Occipital lobe (tissue), 3 donors: ENCODE data around the gene OR2A12. TPM values are rescaled to one million over a fixed set of nuclear protein-coding genes. Genes with fewer than 3 reads are reported as not detected.
"Not testable (repeated sequence)": the region's sequence is repeated elsewhere in the genome, so short reads cannot be mapped to it uniquely, and the experiment has no call there.

Source experiments
- DNase-seq: peaks from one replicate; lab custom pipeline; 2025; lab: John Stamatoyannopoulos, UW
- small RNA-seq: library from RNA; depleted of rRNA; stranded (forward); fragments of <200 nt; gene quantifications from one replicate; pipeline ENCODE3, GENCODE V24; 2014
- total RNA-seq: library from RNA; depleted of rRNA; stranded (reverse); fragments of >200 nt; gene quantifications from one replicate; pipeline ENCODE4 v1.2.3, GENCODE V29; 2014

OR2A12 gene
- total RNA-seq, 1 donor from 2014 or later = not detected

DNA sequence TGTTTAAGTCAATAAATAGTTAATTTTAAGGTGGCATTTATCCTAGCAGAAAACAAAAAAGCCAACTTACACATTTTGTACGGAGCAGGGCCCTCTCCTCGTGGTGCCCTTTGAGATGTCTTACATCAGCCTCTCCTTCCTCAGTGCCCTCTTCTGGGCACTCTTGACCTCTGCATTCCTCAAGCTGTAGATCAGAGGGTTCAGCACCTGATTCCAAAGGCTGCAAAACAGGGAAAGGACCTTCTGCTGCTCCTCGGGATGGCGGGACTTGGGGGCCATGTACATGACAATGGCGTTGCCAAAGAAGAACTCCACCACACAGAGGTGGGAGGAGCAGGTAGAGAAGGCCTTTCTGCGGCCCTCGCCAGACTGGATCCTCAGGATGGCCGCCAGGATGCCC is 32.3 kb downstream of the OR2A12 start:
- DNase-seq = no peak

DNA sequence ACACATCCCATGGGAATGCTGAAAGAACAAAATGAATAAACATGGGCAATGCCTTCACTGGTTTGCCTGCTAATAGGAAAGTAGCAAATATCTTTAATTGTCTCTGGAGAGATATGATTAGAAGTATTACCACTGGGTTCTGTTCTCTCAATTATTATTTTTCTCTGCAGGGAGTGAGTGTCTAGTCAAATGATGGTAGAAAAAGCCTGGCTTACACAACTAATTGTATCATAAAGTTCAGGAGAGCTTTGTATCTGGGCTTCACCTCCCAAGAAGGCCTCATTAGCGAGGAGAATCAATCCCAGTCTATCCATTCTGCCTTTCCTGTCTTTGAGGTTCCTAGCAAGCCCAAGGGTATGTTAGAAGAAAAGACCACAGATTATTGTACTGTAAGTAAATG is 36.8 kb downstream of the OR2A12 start, which contains the start of gene OR2A14:
Gene OR2A14 (plus strand): TSS at position 301 of the 400 bp plus-strand sequence. CDS start 5,937 bp downstream, outside the sequence.
- DNase-seq = no peak

DNA sequence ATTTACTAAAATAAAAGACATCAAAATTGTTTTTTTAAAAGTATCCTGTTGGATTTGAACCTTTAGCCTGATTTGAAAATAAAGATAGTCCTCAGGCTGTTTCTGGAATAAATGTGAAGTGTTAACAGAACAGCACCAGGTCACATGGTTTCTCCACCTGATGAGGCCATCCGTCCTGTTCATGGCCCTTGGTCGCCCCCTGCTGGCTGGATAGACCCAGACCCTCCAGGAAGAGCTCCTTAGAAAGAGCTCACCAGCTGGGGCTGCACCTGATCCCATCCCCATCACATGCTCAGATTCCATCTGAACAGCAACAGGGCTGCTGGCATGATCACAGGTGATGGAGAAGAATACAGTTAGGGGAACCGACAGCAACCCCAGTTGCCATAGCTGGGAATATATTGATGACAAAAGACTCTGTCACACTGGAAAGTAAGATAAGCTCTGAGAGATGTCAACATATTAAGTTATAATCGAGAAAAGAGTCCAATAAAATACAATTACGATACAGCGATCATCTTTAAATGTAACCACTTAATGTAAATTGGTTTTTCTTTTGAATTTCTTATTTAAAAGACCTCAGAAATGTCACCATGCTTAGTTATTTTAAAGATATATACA is 41.7 kb downstream of the OR2A12 start:
- no peak for DNase-seq

DNA sequence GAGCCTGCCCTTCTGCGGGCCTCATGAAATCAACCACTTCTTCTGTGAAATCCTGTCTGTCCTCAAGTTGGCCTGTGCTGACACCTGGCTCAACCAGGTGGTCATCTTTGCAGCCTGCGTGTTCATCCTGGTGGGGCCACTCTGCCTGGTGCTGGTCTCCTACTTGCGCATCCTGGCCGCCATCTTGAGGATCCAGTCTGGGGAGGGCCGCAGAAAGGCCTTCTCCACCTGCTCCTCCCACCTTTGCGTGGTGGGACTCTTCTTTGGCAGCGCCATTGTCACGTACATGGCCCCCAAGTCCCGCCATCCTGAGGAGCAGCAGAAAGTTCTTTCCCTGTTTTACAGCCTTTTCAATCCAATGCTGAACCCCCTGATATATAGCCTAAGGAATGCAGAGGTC is 43.5 kb downstream of the OR2A12 start:
- DNase-seq = not testable (repeated sequence)

DNA sequence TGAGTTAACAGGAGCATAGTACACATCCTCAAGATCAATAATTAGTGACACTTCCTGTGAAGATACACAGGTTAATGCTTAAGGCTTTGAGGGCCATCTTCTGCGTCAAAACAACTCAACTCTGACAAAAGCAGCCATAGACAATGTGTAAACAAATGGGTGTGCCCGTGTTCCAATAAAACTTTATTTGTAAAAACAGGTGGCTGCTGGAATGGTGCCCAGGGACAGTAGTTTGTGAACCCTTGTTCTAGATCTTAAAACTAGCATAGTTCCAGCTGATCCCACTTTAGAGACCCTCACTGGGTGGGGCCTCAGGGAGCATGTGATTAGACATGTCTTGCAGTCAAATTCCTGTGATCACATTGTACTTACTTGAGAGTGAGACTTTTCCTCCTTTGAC is 44.7 kb downstream of the OR2A12 start:
- no peak for DNase-seq

DNA sequence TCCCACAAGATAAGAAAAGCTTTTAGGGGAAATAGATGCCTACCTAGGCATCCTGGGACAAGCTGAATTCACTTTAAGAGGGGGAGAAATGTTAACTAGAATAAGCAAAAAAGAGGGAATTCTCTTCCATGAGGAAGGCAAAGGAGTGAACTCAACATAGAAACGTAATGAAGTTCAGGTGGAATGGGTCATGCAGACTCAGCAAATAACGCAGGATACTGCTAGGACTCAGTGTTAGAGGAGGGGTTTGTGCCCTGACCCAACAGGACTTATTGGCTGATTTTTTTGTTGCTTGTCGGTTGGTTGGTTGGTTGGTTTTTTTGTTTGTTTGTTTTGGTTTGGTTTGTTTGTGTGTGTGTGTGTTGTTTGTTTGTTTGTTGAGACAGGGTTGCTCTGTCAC is 46.2 kb downstream of the OR2A12 start:
- DNase-seq = no peak

DNA sequence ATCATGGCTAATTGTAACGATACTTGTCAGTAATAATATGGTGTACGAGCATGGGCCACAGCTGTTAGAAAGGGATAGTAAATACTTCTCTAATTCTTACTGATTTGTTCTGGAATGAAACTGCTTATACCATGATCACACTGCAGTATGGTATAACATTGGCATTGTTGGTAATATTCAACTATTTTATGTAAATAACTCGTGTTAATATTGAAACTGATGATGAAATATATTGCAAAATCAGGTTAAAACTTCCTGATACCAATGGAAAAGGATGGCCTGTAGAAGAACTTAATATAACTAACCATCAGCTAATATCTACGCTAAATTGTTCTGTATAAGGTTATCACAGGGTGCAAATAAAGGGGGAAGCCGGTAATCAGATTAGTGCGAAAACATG is 47.2 kb downstream of the OR2A12 start:
- DNase-seq = no peak

DNA sequence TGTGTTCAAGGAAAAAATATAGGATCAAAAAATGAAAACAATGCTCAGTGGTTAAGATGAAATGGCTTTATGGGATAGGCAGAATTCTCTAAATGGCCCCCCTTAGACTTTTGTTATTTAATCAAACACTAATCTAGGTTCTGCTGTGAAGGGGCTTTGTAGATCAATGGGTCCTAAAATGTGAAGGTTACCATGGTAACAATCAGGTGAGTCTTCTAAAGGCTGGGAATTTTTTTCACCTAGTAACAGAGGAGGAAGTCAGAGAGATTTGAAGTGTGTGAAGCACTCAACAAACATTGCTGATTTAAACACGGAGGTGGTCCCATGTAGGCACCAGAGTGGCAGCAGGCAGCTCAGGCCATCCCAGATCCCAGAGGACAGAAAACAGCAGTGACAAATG is 48.0 kb downstream of the OR2A12 start:
- DNase-seq = no peak

DNA sequence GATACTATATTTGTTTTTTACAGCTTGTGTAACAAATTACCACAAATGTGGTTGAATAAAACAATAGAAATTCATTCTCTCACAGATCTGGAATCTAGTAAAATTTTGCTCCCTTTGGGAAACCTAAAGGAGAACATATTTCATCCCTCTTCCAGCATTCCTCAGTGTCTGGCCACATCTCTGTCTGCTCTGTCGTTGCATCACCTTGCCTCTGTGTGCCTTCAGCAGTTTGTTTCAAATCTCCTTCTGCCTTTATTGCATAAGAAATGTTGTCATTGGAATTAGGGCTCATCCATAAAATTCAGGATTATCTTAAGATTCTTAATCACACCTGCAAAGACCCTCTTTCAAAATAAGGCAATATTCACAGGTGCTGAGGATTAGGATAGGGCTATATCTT is 51.4 kb downstream of the OR2A12 start:
- no peak for DNase-seq

DNA sequence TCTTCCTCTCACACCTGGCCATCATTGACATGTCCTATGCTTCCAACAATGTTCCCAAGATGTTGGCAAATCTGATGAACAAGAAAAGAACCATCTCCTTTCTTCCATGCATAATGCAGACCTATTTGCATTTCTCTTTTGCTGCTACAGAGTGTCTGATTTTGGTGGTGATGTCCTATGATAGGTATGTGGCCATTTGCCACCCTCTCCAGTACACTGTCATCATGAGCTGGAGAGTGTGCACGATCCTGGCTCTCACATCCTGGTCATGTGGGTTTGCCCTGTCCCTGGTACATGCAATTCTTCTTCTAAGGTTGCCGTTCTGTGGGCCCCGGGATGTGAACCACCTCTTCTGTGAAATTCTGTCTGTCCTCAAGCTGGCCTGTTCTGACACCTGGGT is 56.1 kb downstream of the OR2A12 start:
- DNase-seq = no peak

DNA sequence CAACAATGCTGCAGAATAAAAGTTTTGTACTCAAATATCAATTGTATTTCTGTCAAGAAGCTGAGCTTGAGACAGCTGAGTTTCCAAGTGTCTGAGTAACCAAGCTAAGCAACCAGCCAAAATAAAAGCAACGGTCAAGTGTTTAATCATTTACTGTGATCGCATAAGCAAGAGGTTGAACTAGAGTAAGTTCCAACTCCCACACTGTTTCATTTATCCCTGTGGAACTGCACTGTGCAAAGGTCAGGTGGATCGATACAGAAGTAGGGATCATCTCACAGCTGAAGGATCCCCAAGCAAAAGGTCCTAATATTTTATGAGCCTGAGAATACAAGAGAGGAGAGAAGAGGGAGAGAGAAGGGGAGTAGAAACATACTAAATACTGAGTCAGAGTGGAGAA is 58.3 kb downstream of the OR2A12 start:
- DNase-seq = no peak

DNA sequence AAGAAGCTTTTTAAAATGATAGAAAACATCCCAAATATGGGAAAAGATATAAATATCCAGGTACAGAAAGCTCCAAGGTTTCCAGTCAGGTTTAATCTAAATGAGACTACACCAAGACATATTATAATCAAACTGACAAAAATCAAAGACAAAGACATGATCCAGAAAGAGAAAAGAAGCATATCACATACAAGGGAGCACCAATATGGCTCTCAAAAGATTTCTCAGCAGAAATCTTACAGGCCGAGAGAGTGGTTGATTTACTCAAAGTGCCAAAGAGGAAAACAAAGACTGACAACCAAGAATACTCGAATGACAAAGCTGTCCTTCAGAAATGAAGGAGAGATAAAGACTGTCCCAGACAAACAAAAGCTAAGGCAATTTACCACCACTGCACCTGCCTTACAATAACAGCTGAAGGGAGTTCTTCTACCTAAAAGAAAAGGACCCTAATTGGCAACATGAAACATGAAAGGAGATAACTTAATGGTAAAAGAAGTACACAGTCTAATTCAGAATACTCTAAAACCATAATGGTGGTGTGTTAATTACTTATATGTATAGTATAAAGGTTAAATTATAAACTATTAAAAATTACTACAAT is 62.2 kb downstream of the OR2A12 start:
- DNase-seq = no peak

Small RNA genes within 50 kb of the gene (small RNA-seq; reads per million reads assigned to genes)
- not detected for gene OR2A41P

Other genes starting within 250 kb of the OR2A12 start
- gene TCAF1, start 184.1 kb upstream of the OR2A12 start, total RNA-seq = 178 TPM
- not detected for gene OR2F2, start 151.0 kb upstream of the OR2A12 start, total RNA-seq
- gene OR2F1, start 131.4 kb upstream of the OR2A12 start, total RNA-seq = not detected
- gene OR6B1, start 86.0 kb upstream of the OR2A12 start, total RNA-seq = not detected
- not detected for gene OR2A5, start 37.3 kb upstream of the OR2A12 start, total RNA-seq
- gene OR2A25, start 16.5 kb upstream of the OR2A12 start, total RNA-seq = not detected
- gene OR2A2, start 23.3 kb downstream of the OR2A12 start, total RNA-seq = not detected
- not detected for gene OR2A14, start 36.9 kb downstream of the OR2A12 start, total RNA-seq
- gene CTAGE4, start 97.2 kb downstream of the OR2A12 start, total RNA-seq = 0.31 TPM
- gene ARHGEF35, start 109.6 kb downstream of the OR2A12 start, total RNA-seq = 0.78 TPM
- not detected for gene OR2A42, start 153.3 kb downstream of the OR2A12 start, total RNA-seq
- gene OR2A7, start 178.5 kb downstream of the OR2A12 start, total RNA-seq = not detected
- gene CTAGE8, start 183.0 kb downstream of the OR2A12 start, total RNA-seq = not detected
- not detected for gene OR2A1, start 226.1 kb downstream of the OR2A12 start, total RNA-seq